Nephron progenitor cell (in vitro differentiated cells): ENCODE measurements around the gene C1orf56.

ENCODE experiments used
- DNase-seq: peaks from one replicate; pipeline ENCODE4 v3.0.0; 2021
- H3K27ac Mint-ChIP-seq: 2 replicates; pipeline ENCODE4 v1.8.0; 2021; ENCODE audit warnings: mild to moderate bottlenecking, moderate library complexity, mixed read lengths
- H3K27me3 Mint-ChIP-seq: 2 replicates; pipeline ENCODE4 v1.8.0; 2021; ENCODE audit warnings: mild to moderate bottlenecking, low read depth, mixed read lengths; ENCODE audit not compliant: poor library complexity
- H3K36me3 Mint-ChIP-seq: 2 replicates; pipeline ENCODE4 v1.8.0; 2021; ENCODE audit warnings: low read depth, mixed read lengths
- H3K4me1 Mint-ChIP-seq: 2 replicates; pipeline ENCODE4 v1.8.0; 2021; ENCODE audit warnings: mixed read lengths
- H3K4me3 Mint-ChIP-seq: 2 replicates; pipeline ENCODE4 v1.8.0; 2021; ENCODE audit warnings: mild to moderate bottlenecking, moderate library complexity, mixed read lengths
- H3K9me3 Mint-ChIP-seq: 2 replicates; pipeline ENCODE4 v1.8.0; 2021; ENCODE audit warnings: mild to moderate bottlenecking, moderate library complexity, mixed read lengths
- TF ChIP-seq, protein P1 (sequence below): fragments of 200-600 bp; sonication (generic); IDR thresholded peaks from 2 replicates; pipeline ENCODE4 v1.5.0; 2021; ENCODE audit warnings: antibody characterized with exemption

C1orf56 gene

GRCh38 chr1:151054971-151055547 is 7.5 kb downstream of the C1orf56 start:
- H3K27ac Mint-ChIP-seq: peak overlapping the region; percentile 57
- H3K9me3 Mint-ChIP-seq: no peaks in the 10 kb centered on the region
- peaks cover 37% of the 10 kb centered on the region for H3K36me3 Mint-ChIP-seq
- no peaks in the 10 kb centered on the region for H3K27me3 Mint-ChIP-seq
- TF ChIP-seq, protein P1, sequence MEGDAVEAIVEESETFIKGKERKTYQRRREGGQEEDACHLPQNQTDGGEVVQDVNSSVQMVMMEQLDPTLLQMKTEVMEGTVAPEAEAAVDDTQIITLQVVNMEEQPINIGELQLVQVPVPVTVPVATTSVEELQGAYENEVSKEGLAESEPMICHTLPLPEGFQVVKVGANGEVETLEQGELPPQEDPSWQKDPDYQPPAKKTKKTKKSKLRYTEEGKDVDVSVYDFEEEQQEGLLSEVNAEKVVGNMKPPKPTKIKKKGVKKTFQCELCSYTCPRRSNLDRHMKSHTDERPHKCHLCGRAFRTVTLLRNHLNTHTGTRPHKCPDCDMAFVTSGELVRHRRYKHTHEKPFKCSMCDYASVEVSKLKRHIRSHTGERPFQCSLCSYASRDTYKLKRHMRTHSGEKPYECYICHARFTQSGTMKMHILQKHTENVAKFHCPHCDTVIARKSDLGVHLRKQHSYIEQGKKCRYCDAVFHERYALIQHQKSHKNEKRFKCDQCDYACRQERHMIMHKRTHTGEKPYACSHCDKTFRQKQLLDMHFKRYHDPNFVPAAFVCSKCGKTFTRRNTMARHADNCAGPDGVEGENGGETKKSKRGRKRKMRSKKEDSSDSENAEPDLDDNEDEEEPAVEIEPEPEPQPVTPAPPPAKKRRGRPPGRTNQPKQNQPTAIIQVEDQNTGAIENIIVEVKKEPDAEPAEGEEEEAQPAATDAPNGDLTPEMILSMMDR: no peak
- H3K4me3 Mint-ChIP-seq: no peak overlapping the region
- DNase-seq: no peak
- H3K4me1 Mint-ChIP-seq: peaks cover 70% of the 10 kb centered on the region

- no peak for DNase-seq
- H3K36me3 Mint-ChIP-seq: peaks cover 37% of the 10 kb centered on the region
- no peaks in the 10 kb centered on the region for H3K27me3 Mint-ChIP-seq
- peaks cover 67% of the 10 kb centered on the region for H3K4me1 Mint-ChIP-seq
- peak overlapping the region; percentile 73 for H3K27ac Mint-ChIP-seq
- H3K9me3 Mint-ChIP-seq: no peaks in the 10 kb centered on the region
- TF ChIP-seq, protein P1: no peak
- H3K4me3 Mint-ChIP-seq: peak overlapping the region; percentile 87
These were observed 8.0 kb downstream of the C1orf56 start for GRCh38 chr1:151055581-151055980.

DNA sequence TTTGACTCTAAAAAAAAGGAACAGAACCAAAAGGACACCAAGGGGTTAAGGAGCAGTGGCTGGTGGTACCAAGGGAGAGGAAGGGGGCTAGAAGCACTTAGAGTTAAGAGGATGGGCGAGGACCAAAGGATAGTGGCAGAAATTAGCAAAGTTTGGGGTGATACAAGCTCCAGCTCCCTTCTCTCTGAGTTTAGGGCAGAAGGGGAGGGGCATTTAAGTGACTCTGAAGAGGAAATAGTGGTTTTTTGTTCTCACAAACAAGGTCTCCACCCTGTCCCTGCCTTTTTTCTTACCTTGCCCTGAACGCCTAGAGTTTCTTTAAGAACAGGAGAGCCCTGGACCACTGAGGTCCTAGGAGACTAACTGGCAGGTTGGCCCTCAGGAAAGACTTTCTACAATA is 8.6 kb downstream of the C1orf56 start:
- H3K36me3 Mint-ChIP-seq: peaks cover 33% of the 10 kb centered on the region
- H3K27me3 Mint-ChIP-seq: no peaks in the 10 kb centered on the region
- H3K9me3 Mint-ChIP-seq: no peaks in the 10 kb centered on the region
- peak overlapping the region; percentile 73 for H3K27ac Mint-ChIP-seq
- H3K4me1 Mint-ChIP-seq: peaks cover 66% of the 10 kb centered on the region
- TF ChIP-seq, protein P1: no peak
- no peak for DNase-seq
- peak overlapping the region; percentile 87 for H3K4me3 Mint-ChIP-seq

GRCh38 chr1:151058692-151059091 is 11.1 kb downstream of the C1orf56 start:
- H3K27me3 Mint-ChIP-seq: no peaks in the 10 kb centered on the region
- H3K4me1 Mint-ChIP-seq: peaks cover 75% of the 10 kb centered on the region

DNA sequence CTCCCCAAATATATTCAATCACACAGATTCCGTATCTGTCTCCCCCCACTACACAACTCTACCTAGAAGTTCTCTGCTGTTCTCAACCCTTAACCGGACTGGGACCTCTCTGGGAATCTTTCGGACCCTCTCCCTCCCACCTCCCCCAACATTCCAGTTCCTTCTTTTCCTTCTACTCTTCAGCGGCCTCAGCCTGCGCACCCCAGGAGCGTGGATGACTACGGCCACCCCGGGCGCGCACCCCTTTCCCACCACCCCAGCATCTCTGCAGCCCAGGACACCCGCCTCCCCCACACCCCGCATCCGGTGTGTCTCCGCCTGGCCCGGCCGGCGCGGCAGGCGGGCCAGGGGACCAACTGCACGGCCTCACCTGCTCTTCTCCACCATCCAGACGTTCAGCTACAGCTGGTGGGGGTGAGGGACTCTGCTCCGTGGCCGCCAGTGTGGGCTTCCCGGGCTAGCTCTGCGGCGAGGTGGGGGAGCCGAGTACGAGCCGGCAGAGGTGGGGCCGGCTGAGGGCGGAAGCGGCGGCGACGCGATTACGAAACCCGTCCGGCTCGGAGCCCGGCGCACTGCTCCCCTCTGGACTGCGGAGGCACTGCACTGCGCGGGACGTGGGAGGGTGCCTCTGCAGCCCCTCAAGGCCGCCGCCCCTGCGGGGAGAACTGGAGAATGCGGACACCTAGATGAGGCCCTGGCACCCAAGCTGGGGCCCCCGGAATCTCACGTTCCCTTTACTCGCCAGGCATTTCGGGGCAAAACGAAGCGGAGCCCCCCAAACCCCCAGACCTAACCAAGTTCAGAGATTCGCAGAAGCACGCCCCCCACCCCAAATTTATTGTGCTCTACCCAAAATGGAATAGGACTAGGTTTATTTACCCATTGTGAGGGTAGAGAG is 11.8 kb downstream of the C1orf56 start, which contains the start of gene CDC42SE1:
Gene CDC42SE1, minus strand, starts transcription at position 514 of the 898 bp plus-strand sequence. CDS start 3,892 bp downstream, outside the sequence.
- Mint-ChIP-seq H3K27me3 (no peaks in the 10 kb centered on the region), H3K4me3 (peak within 1 kb of the TSS; percentile 87), H3K27ac (peak within 1 kb of the TSS; percentile 87), H3K4me1 (peaks cover 78% of the 10 kb centered on the region), H3K36me3 (peaks cover 34% of the 10 kb centered on the region), H3K9me3 (no peaks in the 10 kb centered on the region)
- DNase-seq: peak; percentile 84
- TF ChIP-seq, protein P1: peak; percentile 73

More at GRCh38 chr1:151058692-151059091, 11.1 kb downstream of the C1orf56 start:
- peak; percentile 34 for DNase-seq
- Mint-ChIP-seq H3K36me3 (peaks cover 36% of the 10 kb centered on the region), H3K9me3 (no peaks in the 10 kb centered on the region), H3K27ac (peak overlapping the region; percentile 87), H3K4me3 (peak overlapping the region; percentile 87)
- TF ChIP-seq, protein P1: no peak
